ENCODE measurements around the gene ASB18.

The ASB18 gene

GRCh38 chr2:236172255-236173035, 91.8 kb downstream of the ASB18 start:
- no peak for ATAC-seq

- no peak for ATAC-seq
Observed at GRCh38 chr2:236171680-236172254, 92.4 kb downstream of the ASB18 start.

GRCh38 chr2:236171181-236171679, 93.0 kb downstream of the ASB18 start:
- ATAC-seq: no peak

GRCh38 chr2:236170590-236171165, 93.5 kb downstream of the ASB18 start:
- no peak for ATAC-seq

GRCh38 chr2:236169741-236170589, 94.2 kb downstream of the ASB18 start:
- no peak for ATAC-seq

- no peak for ATAC-seq
Observed at GRCh38 chr2:236169151-236169721, 95.0 kb downstream of the ASB18 start.

- no peak for ATAC-seq
Observed at GRCh38 chr2:236168110-236169080, 95.8 kb downstream of the ASB18 start, which contains the start of gene GBX2. TSS of gene GBX2 (minus strand) at chr2:236168386. CDS start at chr2:236167971, 415 bp downstream.

GRCh38 chr2:236167297-236168109, 96.7 kb downstream of the ASB18 start:
- ATAC-seq: no peak

- no peak for ATAC-seq
Observed at GRCh38 chr2:236166796-236167296, 97.4 kb downstream of the ASB18 start.

GRCh38 chr2:236165842-236166795, 98.1 kb downstream of the ASB18 start:
- no peak for ATAC-seq

GRCh38 chr2:236164925-236165841, 99.0 kb downstream of the ASB18 start:
- no peak for ATAC-seq

GRCh38 chr2:236164201-236164924, 99.8 kb downstream of the ASB18 start:
- no peak for ATAC-seq

GRCh38 chr2:236163471-236164200, 100.6 kb downstream of the ASB18 start:
- ATAC-seq: no peak

GRCh38 chr2:236162882-236163470, 101.2 kb downstream of the ASB18 start:
- ATAC-seq: no peak

- no peak for ATAC-seq
Observed at GRCh38 chr2:236162031-236162845, 102.0 kb downstream of the ASB18 start.

Data from activated CD4-positive, CD25-positive, alpha-beta regulatory T cell treated with anti-CD3 and anti-CD28 coated beads, Interleukin-2, amount 50 U/mL, for 24 hours (primary cell).